HS-27A (cell line): Measurements from ENCODE around the gene TEX28.
"Not testable (repeated sequence)": the region's sequence is repeated elsewhere in the genome, so short reads cannot be mapped to it uniquely, and the experiment has no call there.

Source experiments
- DNase-seq: peaks from one replicate; pipeline ENCODE4 v3.0.0-alpha.2; 2012; ENCODE audit warnings: low read depth, missing footprints

The TEX28 gene

GRCh38 chrX:154294791-154295574 is at the start of gene TEX28:
TSS of gene TEX28 (minus strand) at chrX:154295124. CDS start at chrX:154292117, 3,007 bp downstream.
- DNase-seq: no peak

GRCh38 chrX:154343620-154344019 is 48.7 kb upstream of the TEX28 start:
- not testable (repeated sequence) for DNase-seq

DNA sequence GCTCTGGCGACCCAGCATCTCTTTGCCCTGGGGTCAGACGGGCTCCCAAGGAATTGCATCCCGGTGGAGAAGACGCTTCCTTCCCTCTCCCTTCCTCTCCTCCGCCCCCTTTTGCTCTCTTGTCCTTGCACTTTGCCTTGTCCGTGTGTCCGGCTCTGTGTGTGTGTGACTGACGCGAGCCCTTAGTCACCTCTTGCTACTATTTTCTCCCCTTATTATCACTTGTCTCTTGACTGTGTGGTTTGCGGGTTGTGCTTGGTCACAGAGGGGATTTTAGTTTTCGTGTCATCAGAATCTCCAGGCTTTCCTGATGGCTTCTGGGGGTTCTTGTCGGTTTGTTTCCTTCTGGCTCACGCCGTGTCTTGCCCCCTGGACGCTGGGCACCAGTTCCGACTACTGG is 48.1 kb upstream of the TEX28 start:
- not testable (repeated sequence) for DNase-seq

- not testable (repeated sequence) for DNase-seq
These were observed 46.7 kb upstream of the TEX28 start for GRCh38 chrX:154341399-154342298.

DNA sequence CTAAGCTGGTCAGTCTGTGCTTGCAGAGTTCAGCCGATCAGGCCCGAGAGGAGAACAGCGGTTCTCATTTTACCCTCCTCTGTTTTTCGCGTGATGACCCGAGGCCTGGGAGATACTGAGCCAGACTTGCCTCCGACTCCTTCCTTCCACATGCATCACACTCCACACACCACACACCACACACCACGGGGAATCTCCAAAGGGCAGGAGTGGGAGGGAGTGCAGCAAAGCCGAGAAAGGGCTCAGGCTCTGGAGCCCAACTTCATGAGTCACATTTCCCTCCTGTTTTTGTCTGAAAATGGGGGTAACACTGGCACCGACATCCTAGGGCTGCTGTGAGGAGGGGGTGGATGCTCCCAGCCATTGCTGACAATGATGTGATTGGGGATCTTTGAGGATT is 39.6 kb upstream of the TEX28 start:
- DNase-seq: no peak

DNA sequence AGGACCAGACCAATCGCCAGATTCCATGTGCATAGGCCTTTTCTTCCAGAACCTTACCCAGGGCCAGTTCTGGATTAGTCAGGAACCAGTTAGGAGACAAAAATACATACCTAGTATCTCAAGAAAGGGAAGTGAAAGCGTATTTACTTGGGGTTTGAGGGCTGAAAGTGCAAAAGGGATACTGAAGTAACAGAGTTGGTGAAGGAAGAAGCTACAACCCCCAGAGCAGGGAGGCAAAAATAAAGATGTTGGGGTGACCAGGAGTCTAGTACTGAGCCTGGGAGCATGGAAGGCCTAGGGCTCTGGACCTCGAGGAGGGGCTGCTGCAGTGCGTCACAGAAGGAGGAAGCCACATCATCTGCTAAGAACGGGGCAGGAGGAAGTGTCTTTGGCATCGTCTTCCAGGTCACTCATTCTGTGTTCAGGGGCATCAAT is 38.9 kb upstream of the TEX28 start:
- no peak for DNase-seq

DNA sequence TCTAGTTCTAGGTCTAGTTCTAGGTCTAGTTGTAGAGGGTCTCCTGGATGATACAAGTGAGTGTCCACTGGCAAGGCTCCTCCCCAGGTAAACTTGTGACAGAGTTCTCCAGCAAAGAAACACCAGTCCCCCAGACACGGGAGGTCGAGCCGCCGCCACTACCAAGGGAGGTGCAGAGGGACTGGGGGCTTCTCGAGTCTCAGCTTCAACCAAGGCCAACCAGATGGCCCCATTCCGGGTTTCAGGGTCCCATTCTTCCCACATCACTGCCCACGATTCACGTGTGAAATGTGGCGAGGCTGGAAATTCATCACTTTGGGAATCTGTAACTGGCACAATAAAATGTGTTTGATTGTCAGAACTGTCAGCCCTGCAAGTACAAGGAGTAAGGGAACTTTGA is 38.2 kb upstream of the TEX28 start:
- no peak for DNase-seq

- DNase-seq: no peak
These were observed 37.6 kb upstream of the TEX28 start for GRCh38 chrX:154332561-154332960.

DNA sequence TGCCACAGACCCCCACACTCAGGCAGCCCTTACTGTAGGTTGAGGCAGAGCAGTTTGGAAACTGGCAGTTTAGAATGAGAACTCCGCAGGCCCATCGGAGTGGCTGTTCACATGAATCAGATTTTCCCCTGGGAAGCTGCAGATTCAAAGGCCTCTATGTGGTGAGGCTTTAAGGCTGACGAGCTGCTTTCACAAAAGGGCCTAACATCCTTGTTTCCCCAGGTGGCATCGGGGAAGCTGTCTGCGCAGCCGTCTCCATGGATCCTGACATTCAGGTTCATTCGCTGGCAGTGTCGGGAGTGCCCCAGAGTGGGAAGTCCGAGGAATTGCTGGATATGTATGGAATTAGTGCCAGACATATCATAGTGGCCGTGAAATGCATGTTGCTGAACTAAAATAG is 34.4 kb upstream of the TEX28 start:
- no peak for DNase-seq

DNA sequence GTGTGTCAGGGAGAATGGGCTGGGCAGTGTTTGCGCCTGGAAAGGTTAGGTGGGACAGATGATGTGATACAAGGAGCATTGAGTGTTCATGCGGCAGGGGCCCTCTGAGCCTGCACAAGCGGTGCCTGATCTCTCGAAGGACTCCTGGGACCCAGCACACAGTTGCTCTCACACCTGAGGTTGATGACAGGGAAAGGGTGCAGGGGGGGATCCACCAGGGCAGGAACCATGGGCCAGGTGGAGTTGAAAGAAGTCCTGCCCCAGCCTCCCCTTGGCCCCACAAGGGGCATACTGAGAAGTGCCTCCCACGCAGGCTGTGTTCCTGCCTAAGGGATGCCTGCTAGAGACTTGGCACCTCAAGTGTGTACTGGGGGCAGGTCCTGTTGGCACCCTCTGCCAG is 33.7 kb upstream of the TEX28 start:
- DNase-seq: no peak

GRCh38 chrX:154327038-154327820 is 32.3 kb upstream of the TEX28 start:
- DNase-seq: no peak

- no peak for DNase-seq
These were observed 30.6 kb upstream of the TEX28 start for GRCh38 chrX:154325541-154325940.

DNA sequence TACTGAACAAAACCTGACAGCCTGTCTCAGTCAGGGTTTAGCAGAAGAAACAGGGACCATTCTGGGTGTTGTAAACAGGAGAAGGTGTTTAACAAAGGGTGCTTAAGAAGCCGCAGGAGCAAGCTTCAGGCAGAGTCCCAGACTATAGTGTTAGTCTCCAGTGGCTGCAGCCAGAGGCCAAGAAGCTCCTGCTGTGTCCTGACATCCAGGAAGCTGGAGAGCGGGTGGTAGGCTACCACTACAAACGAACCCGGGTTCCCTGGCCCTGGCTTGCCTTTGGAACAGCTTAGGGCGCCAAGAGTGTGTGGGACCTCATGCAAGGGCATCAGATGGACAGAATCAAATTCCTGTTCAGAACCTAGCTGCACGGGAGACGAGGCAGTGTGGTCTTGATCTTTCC is 28.6 kb upstream of the TEX28 start:
- DNase-seq: no peak

- no peak for DNase-seq
These were observed 28.0 kb upstream of the TEX28 start for GRCh38 chrX:154322890-154323289.

DNA sequence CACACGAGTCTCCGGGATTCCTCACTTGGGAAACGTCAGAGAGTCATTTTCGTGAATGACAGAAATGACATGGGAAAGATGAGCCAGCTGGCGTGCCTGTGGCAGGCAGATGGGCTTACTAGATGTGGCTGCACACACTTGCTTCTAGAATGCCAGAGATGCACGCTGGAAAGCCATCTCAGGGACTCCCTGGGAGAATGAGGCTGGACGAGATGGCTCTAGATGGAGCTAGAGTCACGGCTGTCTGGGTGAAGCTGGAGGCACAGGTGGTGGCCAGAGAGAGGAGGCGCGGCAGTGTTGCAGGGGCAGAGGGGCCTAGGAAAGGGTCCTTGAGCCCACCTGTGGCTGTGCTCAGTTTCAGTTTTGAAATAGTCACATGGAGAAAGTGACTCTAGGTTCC is 26.7 kb upstream of the TEX28 start:
- DNase-seq: no peak

GRCh38 chrX:154321152-154321551 is 26.2 kb upstream of the TEX28 start:
- no peak for DNase-seq

- DNase-seq: no peak
These were observed 25.5 kb upstream of the TEX28 start for GRCh38 chrX:154320406-154320805.

DNA sequence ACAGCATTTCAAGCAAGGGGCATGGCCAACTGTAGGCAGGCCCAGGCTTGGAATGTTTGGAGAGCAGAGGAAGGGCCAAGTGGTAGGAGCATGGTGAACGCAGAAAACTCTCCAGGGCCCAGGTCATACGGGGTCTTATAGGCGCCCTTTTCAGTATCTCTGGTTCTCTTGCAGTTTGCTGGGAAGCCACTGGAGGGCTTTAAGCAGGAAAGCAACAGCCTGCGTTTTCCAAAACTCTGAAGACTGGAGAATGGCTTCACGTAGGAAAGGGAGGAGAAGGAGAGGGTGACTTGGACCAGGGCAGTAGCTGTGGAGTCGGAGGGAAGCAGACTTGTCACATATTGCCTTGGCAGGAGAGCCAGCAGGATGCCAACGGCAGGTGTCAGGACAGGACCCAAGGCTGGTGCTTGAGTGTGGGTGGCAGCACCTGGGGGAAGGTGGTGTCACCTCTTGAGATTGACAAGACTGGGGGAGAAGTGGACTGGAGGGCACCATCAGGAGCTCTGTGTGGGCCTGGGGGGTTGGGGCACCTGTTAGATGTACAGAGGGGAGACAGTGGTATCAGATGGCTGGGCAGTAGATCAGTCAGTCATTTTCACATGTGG is 22.6 kb upstream of the TEX28 start:
- no peak for DNase-seq

GRCh38 chrX:154315416-154315815 is 20.5 kb upstream of the TEX28 start:
- no peak for DNase-seq

DNA sequence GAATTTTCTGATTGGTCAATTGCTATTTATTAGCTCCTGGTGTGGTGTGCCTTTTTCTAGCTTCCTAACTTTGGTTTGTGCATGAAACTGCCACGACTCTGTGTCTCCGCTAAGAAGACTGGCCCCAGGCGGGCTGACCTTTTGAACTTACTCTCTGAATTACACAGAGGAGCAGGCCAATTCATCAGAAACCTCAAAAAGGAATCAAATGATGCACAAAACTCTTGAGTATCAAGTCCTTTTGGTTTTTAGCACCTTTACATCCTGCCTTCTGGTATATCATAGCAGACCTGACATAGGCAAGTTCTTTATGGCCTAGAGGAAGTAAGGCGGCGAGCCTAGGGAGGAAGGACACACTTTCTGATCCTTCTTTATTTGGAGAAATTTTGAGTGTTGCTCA is 18.2 kb upstream of the TEX28 start:
- no peak for DNase-seq

DNA sequence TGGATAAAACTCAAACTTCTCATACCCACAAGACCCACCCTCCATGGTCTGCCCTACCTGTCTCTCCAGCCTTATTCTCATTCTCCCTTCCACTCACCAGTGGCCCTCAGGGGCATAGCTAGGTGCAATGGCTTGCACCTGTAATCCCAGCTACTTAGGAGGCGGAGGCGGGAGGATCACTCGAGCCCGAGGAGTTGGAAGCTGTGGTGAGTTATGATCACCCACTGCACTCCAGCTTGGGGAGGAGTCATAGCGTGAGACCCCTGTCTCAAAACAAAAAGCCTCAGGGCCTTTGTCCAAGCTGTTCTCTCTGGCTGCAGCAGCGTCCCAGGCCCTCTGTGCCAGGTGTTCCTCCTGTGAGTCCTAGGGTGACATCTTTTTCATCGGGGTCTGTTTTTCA is 17.2 kb upstream of the TEX28 start:
- DNase-seq: no peak
